Uterus (tissue), 4 donors: Measurements from ENCODE around the gene XAGE2. TPM values are rescaled to one million over a fixed set of nuclear protein-coding genes. Genes with fewer than 3 reads are reported as not detected.
"Not testable (repeated sequence)": the region's sequence is repeated elsewhere in the genome, so short reads cannot be mapped to it uniquely, and the experiment has no call there.

Source experiments
- DNase-seq, 2 donors: peaks; one replicate each; pipeline ENCODE4 v3.0.0-alpha.2; 2019 to 2020
- H3K27ac ChIP-seq, 2 donors: fragments of 200-600 bp; sonication (generic); 1 replicate in 1 of 2; 2 replicates in 1 of 2; pipeline ENCODE4 v1.5.1; 2016 to 2018
- H3K27me3 ChIP-seq, 2 donors: fragments of 200-600 bp; sonication (generic); one replicate each; pipeline ENCODE4 v1.5.1; 2018 to 2019; ENCODE audit warnings: control low read depth in 1 of 2
- H3K36me3 ChIP-seq, 2 donors: fragments of 200-600 bp; sonication (generic); one replicate each; pipeline ENCODE4 v1.5.1; 2019; ENCODE audit warnings: control low read depth in 1 of 2
- H3K4me1 ChIP-seq, 2 donors: fragments of 200-600 bp; sonication (generic); one replicate each; pipeline ENCODE4 v1.5.1; 2018 to 2019; ENCODE audit warnings: control low read depth in 1 of 2
- H3K4me3 ChIP-seq, 2 donors: fragments of 200-600 bp; sonication (generic); 1 replicate in 1 of 2; 2 replicates in 1 of 2; pipeline ENCODE4 v1.5.1; 2018 to 2019; ENCODE audit warnings: mild to moderate bottlenecking in 1 of 2
- H3K9me3 ChIP-seq, 2 donors: fragments of 200-600 bp; sonication (generic); one replicate each; pipeline ENCODE4 v1.5.1; 2019; ENCODE audit warnings: control low read depth in 1 of 2
- CTCF ChIP-seq, 4 experiments: fragments of 200-600 bp in 2 of 4; fragments of 450-650 bp in 2 of 4; sonication (generic) in 2 of 4; IDR thresholded peaks; one replicate each; pipeline ENCODE4 v1.5.1; 2016 to 2019; ENCODE audit warnings: antibody characterized with exemption in 4 of 4, mild to moderate bottlenecking in 2 of 4, moderate library complexity in 1 of 4
- POLR2A ChIP-seq, 2 donors: fragments of 450-650 bp; IDR thresholded peaks; one replicate each; pipeline ENCODE4 v1.6.1; 2016; ENCODE audit warnings: antibody characterized with exemption in 2 of 2, mild to moderate bottlenecking in 1 of 2, moderate library complexity in 1 of 2
- intact Hi-C: fragments of 100-400 bp; cut with DNase I; formaldehyde crosslinking; loops from one replicate; pipeline ENCODE4 v1.15.1; 2023; ENCODE audit warnings: low total_unique reads
- total RNA-seq, 4 donors: library from RNA; depleted of rRNA in 3 of 4; stranded (reverse); fragments of >200 nt in 3 of 4; gene quantifications; one replicate each; pipeline versions ENCODE4 v1.1.0 to v1.2.4, GENCODE V29; 2014 to 2023
- donor health status: DM: yes; HTN: yes; CAD: no.

Gene XAGE2
- not detected for total RNA-seq

DNA sequence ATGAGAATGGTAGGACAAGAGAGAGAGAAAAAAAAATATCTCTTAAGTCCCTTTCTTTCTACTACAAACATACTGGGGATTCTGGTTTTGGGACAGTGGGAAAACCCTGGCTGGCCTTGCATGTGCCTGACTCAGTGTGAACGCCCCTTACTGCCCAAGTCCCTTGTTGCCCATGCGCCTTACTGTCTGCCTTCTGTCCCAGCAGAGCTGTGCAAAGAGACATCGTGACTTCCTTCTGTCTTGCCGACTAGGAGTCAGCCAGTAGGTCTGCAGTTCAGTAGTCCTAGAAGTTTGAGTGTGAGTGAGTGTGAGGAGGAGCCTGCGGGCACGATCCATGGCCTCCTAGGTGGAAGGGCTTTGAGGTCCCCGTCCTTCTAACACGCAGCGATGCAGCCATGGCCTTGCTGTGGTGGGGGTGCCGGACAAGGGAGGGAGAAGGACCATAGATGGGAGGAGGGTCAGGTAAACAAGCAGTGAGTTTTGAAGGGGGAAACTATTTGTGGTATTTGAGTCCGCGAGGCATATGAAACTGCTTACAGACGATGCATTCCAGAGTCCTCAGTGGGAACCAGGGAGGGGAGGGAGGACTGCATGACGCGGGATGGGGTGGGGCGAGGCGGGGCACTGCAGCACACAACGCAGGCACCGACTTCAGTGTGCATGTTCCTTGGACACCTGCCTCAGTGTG, at the start of gene XAGE2:
TSS of gene XAGE2 (plus strand) at position 654 of the 688 bp plus-strand sequence. CDS start 994 bp downstream, outside the sequence.
- no peak for DNase-seq
- Histone ChIP-seq H3K9me3 (no peaks in the 10 kb centered on the region), H3K27me3 (no peaks in the 10 kb centered on the region), H3K4me1 (no peaks in the 10 kb centered on the region), H3K36me3 (no peaks in the 10 kb centered on the region), H3K27ac (no peak within 1 kb of the TSS), H3K4me3 (no peak within 1 kb of the TSS)
- TF ChIP-seq CTCF (IDR thresholded peaks at IDR 0.05) (no peak), POLR2A (IDR thresholded peaks at IDR 0.05) (no peak)
- intact Hi-C loops = no loop called here

DNA sequence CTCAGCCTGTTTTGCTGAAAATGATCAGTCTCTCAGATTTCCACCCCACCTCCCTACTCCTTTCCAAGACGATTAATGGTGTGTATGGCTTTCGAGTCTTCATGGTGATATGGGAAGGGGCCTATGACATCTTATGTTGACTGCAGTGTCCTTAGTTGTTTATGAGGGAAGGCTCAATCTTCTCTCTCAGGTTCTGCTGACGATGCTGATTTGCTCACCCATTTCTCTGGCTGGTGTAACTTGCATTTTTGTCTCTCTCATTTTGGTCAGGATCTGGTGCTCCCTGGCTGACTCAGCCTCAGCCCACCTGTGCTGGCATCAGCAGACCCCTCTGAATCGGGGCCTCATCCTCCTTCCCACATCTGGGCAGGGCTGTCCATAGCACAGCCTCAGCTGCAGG, 31.4 kb upstream of the XAGE2 start:
- intact Hi-C loops = no loop called here
- Histone ChIP-seq H3K4me1 (no peaks in the 10 kb centered on the region), H3K4me3 (no peak overlapping the region), H3K27ac (no peak overlapping the region), H3K9me3 (no peaks in the 10 kb centered on the region), H3K27me3 (no peaks in the 10 kb centered on the region), H3K36me3 (no peaks in the 10 kb centered on the region)
- DNase-seq = no peak
- TF ChIP-seq POLR2A (IDR thresholded peaks at IDR 0.05) (no peak), CTCF (IDR thresholded peaks at IDR 0.05) (no peak)

- H3K36me3 ChIP-seq = no peaks in the 10 kb centered on the region
- H3K27ac ChIP-seq = no peak overlapping the region
- no peak overlapping the region for H3K4me3 ChIP-seq
- TF ChIP-seq POLR2A (IDR thresholded peaks at IDR 0.05) (no peak), CTCF (IDR thresholded peaks at IDR 0.05) (no peak)
- intact Hi-C loops = no loop called here
- no peaks in the 10 kb centered on the region for H3K4me1 ChIP-seq
- no peaks in the 10 kb centered on the region for H3K9me3 ChIP-seq
- H3K27me3 ChIP-seq = no peaks in the 10 kb centered on the region
- DNase-seq = no peak
These were observed 27.3 kb upstream of the XAGE2 start for GRCh38 chrX:52341493-52341892.

DNA sequence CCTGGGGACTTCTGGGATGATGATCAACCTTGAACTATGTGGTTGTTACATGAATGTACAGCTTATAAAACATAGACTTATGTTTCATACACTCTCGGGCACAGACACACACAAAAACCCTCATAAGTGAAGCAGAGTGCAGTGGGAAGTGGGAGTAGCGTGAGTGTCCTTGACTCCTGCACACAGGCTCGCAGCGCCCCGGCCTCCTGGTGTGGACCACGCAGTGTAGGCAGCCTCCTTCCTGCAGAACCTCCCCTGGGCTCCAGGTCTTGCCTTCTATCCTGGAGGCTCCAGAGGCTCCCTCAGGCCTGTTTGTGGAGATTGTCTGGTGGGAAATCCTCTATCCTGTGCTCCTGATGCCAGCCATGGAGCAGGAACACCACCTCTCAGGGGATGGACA, 25.7 kb upstream of the XAGE2 start:
- H3K9me3 ChIP-seq, H3K4me1 ChIP-seq, H3K4me3 ChIP-seq, H3K27ac ChIP-seq, DNase-seq, intact Hi-C loops, H3K27me3 ChIP-seq, H3K36me3 ChIP-seq: not testable (repeated sequence)

GRCh38 chrX:52345402-52345801, 23.4 kb upstream of the XAGE2 start:
- H3K36me3 ChIP-seq, H3K27ac ChIP-seq, intact Hi-C loops, DNase-seq, H3K4me1 ChIP-seq, H3K4me3 ChIP-seq, H3K9me3 ChIP-seq, H3K27me3 ChIP-seq: not testable (repeated sequence)

- TF ChIP-seq CTCF (IDR thresholded peaks at IDR 0.05) (no peak), POLR2A (IDR thresholded peaks at IDR 0.05) (no peak)
- Histone ChIP-seq H3K27ac (no peak overlapping the region), H3K4me1 (no peaks in the 10 kb centered on the region), H3K4me3 (no peak overlapping the region), H3K27me3 (no peaks in the 10 kb centered on the region), H3K36me3 (no peaks in the 10 kb centered on the region), H3K9me3 (no peaks in the 10 kb centered on the region)
- DNase-seq = no peak
- intact Hi-C loops = no loop called here
These were observed 22.4 kb upstream of the XAGE2 start for GRCh38 chrX:52346174-52347165.
